Muscle of back (tissue), 10 donors: ENCODE results near the gene ZNF813. TPM values are rescaled to one million over a fixed set of nuclear protein-coding genes. Genes with fewer than 3 reads are reported as not detected.

Experiments
- polyA plus RNA-seq, 10 donors: library from polyadenylated mRNA; unstranded; fragments of 120-200 nt; gene quantifications; one replicate each; pipeline ENCODE4 v1.2.1, GENCODE V29; 2013; ENCODE audit not compliant: insufficient read length in 10 of 10

Gene ZNF813
- polyA plus RNA-seq, 10 donors, result 2.0 to 4.2 (median 2.8) TPM

Other genes starting within 250 kb of the ZNF813 start
- 10 to 100 TPM; 19.7 to 36.8 (median 27.3) TPM for gene ZNF677, start 212.9 kb upstream of the ZNF813 start, polyA plus RNA-seq
- gene VN1R2, start 209.4 kb upstream of the ZNF813 start, polyA plus RNA-seq, result not detected
- gene VN1R4, start 200.0 kb upstream of the ZNF813 start, polyA plus RNA-seq, result not detected
- 1 to 10 TPM; 4.3 to 8.0 (median 5.6) TPM for gene ZNF845, start 134.0 kb upstream of the ZNF813 start, polyA plus RNA-seq
- gene ZNF525, start 102.0 kb upstream of the ZNF813 start, polyA plus RNA-seq, result 1 to 10 TPM; 3.1 to 8.9 (median 5.3) TPM
- gene ZNF765, start 72.6 kb upstream of the ZNF813 start, polyA plus RNA-seq, result 10 to 100 TPM in 3 of 10 donors, 1 to 10 TPM in 7; 5.3 to 10.8 (median 9.0) TPM
- gene ZNF761, start 35.7 kb upstream of the ZNF813 start, polyA plus RNA-seq, result 10 to 100 TPM in 1 of 10 donors, 1 to 10 TPM in 9; 5.2 to 10.8 (median 9.0) TPM
- gene ZNF331, start 70.4 kb downstream of the ZNF813 start, polyA plus RNA-seq, result 10 to 100 TPM in 8 of 10 donors, 1 to 10 TPM in 2; 9.0 to 19.6 (median 12.3) TPM
- gene DPRX, start 164.3 kb downstream of the ZNF813 start, polyA plus RNA-seq, result under 1 TPM in 1 of 10 donors, not detected in 9; 0.59 TPM